ENCODE data around the gene MYO18B. TPM values are rescaled to one million over a fixed set of nuclear protein-coding genes. Genes with fewer than 3 reads are reported as not detected.

Gene MYO18B
- total RNA-seq, 4 donors from 2014 or later: under 0.01 to 0.50 (median 0.13) TPM

DNA sequence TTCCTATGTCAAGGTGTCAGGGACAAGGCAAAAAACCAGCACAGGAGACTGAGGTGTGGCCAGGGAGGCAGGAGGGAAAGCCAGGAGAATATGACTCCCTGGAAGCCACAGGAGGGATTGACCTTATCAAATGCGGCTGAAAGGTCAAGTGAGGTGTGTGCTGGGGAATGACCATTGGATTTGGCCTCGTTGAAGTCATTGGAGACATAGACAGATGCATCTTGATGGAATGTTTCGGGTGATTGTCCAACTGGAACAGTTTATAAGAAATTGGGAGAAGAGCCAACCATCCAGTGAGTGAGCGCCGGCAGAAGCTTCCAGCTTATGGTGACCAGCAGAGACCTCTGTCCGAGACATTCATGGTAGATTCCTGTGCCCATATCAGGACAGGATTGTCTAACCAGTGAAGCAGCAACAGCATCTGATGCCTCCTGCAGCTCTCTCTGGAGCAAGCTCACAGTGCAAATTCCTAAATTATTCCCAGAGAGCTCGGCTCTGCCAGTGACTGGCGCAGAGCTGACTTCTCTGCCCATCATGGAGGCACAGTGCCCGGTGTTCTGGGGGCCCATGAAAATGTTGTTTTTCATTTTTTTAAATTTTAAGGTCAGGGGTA is 95.4 kb downstream of the MYO18B start:
- H3K9me3 ChIP-seq: no peaks in the 10 kb centered on the region
- H3K4me1 ChIP-seq: peaks cover 0 to 2% (median 0%) of the 10 kb centered on the region in 4 donors
- H3K27me3 ChIP-seq: peaks cover 0 to 35% (median 2%) of the 10 kb centered on the region in 4 donors
- H3K36me3 ChIP-seq: peaks cover 0 to 45% (median 0%) of the 10 kb centered on the region in 4 donors
- intact Hi-C loops (cut with DNase I): no loop called here
- whole genome bisulfite sequencing: 59% methylated on average over 7 of the region's 9 CpGs
- TF ChIP-seq CTCF (IDR thresholded peaks at IDR 0.05) (no peak), EP300 (IDR thresholded peaks at IDR 0.05) (no peak), POLR2AphosphoS5 (IDR thresholded peaks at IDR 0.05) (no peak), POLR2A (IDR thresholded peaks at IDR 0.05; ENCODE audit: low read depth) (no peak)
- no peak for DNase-seq (ENCODE audit: extremely low spot score)
- no peak overlapping the region for H3K4me3 ChIP-seq
- no peak overlapping the region for H3K27ac ChIP-seq (replicated peaks in 1 of 4)

DNA sequence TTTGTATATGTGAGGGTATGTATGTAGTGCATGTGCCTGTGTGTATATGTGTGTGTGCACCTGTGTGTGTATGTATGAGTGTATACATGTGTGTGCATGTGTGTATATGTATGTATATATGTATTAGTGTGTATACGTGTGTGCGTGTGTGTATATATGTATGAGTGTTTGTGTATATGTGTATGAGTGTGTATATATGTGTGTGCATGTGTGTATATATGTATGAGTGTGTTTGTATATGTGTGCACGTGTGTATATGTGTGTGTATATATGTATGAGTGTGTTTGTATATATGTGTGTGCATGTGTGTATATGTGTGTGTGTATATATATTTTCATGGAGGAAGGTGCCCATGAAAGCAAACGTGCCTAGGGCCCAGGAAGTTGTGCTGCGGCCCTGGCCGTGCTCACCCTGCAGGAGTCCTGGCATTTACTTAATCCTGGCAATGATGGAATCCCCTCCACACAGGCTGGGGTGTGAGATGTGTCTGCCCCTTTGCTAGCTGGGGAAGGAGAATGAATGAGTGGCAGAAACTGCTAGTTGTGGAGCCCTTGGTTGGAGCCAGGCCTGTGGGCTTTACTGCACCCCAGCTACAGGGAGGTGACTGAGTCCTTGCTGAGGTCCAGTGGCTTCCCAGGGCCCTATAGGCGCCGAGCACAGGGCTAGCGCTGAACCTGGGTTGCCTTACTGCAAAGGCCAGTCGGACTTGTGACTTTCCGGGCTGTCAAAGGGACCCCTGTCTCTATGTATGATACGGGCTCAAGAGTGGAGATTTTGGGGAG is 97.2 kb downstream of the MYO18B start:
- TF ChIP-seq CTCF (IDR thresholded peaks at IDR 0.05): no peak
- TF ChIP-seq POLR2AphosphoS5 (IDR thresholded peaks at IDR 0.05): no peak
- H3K36me3 ChIP-seq: peaks cover 0 to 38% (median 0%) of the 10 kb centered on the region in 4 donors
- intact Hi-C loops (cut with DNase I): no loop called here
- no peak overlapping the region for H3K27ac ChIP-seq (replicated peaks in 1 of 4)
- WGBS: 76% methylated on average over 9 of the region's 12 CpGs
- H3K4me3 ChIP-seq: no peak overlapping the region
- no peak for DNase-seq (ENCODE audit: extremely low spot score)
- H3K4me1 ChIP-seq: peaks cover 0 to 2% (median 0%) of the 10 kb centered on the region in 4 donors
- no peaks in the 10 kb centered on the region for H3K9me3 ChIP-seq
- peaks cover 0 to 35% (median 2%) of the 10 kb centered on the region in 4 donors for H3K27me3 ChIP-seq

DNA sequence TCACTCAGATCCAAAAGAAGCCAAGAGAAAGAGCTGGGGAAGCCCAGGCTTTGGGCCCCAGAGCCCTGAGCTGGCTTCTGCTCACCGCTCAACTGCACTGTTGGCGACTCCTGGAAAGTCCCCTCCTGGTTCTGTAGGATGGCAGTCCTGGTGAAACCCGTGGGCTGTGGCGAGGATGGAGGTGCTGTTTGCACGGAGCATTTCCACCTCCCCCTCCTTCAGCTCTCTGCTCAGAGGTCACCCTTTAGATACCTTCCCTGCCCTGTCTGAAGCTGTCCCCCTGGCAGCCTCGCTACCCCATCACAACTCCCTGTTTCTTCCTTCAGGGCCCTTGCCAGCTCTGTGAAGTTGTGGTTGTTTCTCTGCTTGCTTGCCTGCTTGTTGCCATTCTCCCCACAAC is 97.8 kb downstream of the MYO18B start:
- Histone ChIP-seq H3K27ac (replicated peaks in 1 of 4) (no peak overlapping the region), H3K4me3 (no peak overlapping the region), H3K36me3 (peaks cover 0 to 38% (median 0%) of the 10 kb centered on the region in 4 donors), H3K9me3 (no peaks in the 10 kb centered on the region), H3K4me1 (peaks cover 0 to 2% (median 0%) of the 10 kb centered on the region in 4 donors), H3K27me3 (peaks cover 0 to 35% (median 2%) of the 10 kb centered on the region in 4 donors)
- 76% methylated on average over 6 of the region's 6 CpGs for WGBS
- intact Hi-C loops (cut with DNase I): no loop called here
- no peak for DNase-seq (ENCODE audit: extremely low spot score)
- TF ChIP-seq POLR2A (IDR thresholded peaks at IDR 0.05; ENCODE audit: low read depth): no peak
- no peak for TF ChIP-seq CTCF (IDR thresholded peaks at IDR 0.05)
- no peak for TF ChIP-seq POLR2AphosphoS5 (IDR thresholded peaks at IDR 0.05)
- no peak for TF ChIP-seq EP300 (IDR thresholded peaks at IDR 0.05)

GRCh38 chr22:25840167-25840566 is 98.2 kb downstream of the MYO18B start:
- WGBS: 47% methylated on average over 5 of the region's 5 CpGs
- H3K9me3 ChIP-seq: no peaks in the 10 kb centered on the region
- H3K4me1 ChIP-seq: peaks cover 0 to 2% (median 0%) of the 10 kb centered on the region in 4 donors
- peaks cover 0 to 35% (median 2%) of the 10 kb centered on the region in 4 donors for H3K27me3 ChIP-seq
- TF ChIP-seq POLR2A (IDR thresholded peaks at IDR 0.05; ENCODE audit: low read depth) (no peak), POLR2AphosphoS5 (IDR thresholded peaks at IDR 0.05) (no peak), EP300 (IDR thresholded peaks at IDR 0.05) (no peak), CTCF (IDR thresholded peaks at IDR 0.05) (no peak)
- no peak for DNase-seq (ENCODE audit: extremely low spot score)
- H3K4me3 ChIP-seq: no peak overlapping the region
- no peak overlapping the region for H3K27ac ChIP-seq (replicated peaks in 1 of 4)
- intact Hi-C loops (cut with DNase I): no loop called here
- H3K36me3 ChIP-seq: peaks cover 0 to 35% (median 0%) of the 10 kb centered on the region in 4 donors

Measured in esophagus muscularis mucosa (tissue), 4 donors.